ENCODE measurements around the gene MAFF.

GRCh38 chr22:38232196-38232595, 30.4 kb downstream of the MAFF start:
- TF ChIP-seq CTCF (IDR thresholded peaks at IDR 0.05): no peak
- no peak for TF ChIP-seq POLR2A (IDR thresholded peaks at IDR 0.05)
